ENCODE data around the gene ZNF80. TPM values are rescaled to one million over a fixed set of nuclear protein-coding genes. Genes with fewer than 3 reads are reported as not detected.

ZNF80 gene
- total RNA-seq, 4 donors from 2014 or later, result not detected

GRCh38 chr3:114192136-114192535 lies 45.2 kb downstream of the ZNF80 start:
- Histone ChIP-seq H3K4me3 (no peak overlapping the region), H3K27me3 (no peaks in the 10 kb centered on the region), H3K27ac (no peak overlapping the region), H3K36me3 (no peaks in the 10 kb centered on the region), H3K4me1 (no peaks in the 10 kb centered on the region), H3K9me3 (no peaks in the 10 kb centered on the region)
- TF ChIP-seq EP300 (IDR thresholded peaks at IDR 0.05), result no peak
- no peak for TF ChIP-seq POLR2A (IDR thresholded peaks at IDR 0.05)
- TF ChIP-seq POLR2AphosphoS5 (IDR thresholded peaks at IDR 0.05), result no peak
- TF ChIP-seq CTCF (IDR thresholded peaks at IDR 0.05), result no peak
- ATAC-seq, result no peak

- ATAC-seq, result no peak
- no peaks in the 10 kb centered on the region for H3K36me3 ChIP-seq
- no peak for TF ChIP-seq CTCF (IDR thresholded peaks at IDR 0.05)
- no peaks in the 10 kb centered on the region for H3K4me1 ChIP-seq
- no peaks in the 10 kb centered on the region for H3K27me3 ChIP-seq
- H3K4me3 ChIP-seq, result no peak overlapping the region
- H3K9me3 ChIP-seq, result peaks cover 0 to 20% (median 0%) of the 10 kb centered on the region in 3 donors
- no peak overlapping the region for H3K27ac ChIP-seq
Observed at GRCh38 chr3:114186501-114186900, 50.9 kb downstream of the ZNF80 start.

Other genes with a start within 250 kb of the ZNF80 start
- gene CCDC191, start 181.1 kb downstream of the ZNF80 start, total RNA-seq, result 1 to 10 TPM; 3.5 to 7.9 (median 4.6) TPM
- 10 to 100 TPM in 3 of 4 donors, 1 to 10 TPM in 1; 9.4 to 29.1 (median 21.3) TPM for gene QTRT2, start 180.8 kb downstream of the ZNF80 start, total RNA-seq
- gene DRD3, start 58.5 kb downstream of the ZNF80 start, total RNA-seq, result not detected
- 1 to 10 TPM in 1 of 4 donors, under 1 TPM in 2, not detected in 1; 0.08 to 1.1 (median 0.27) TPM for gene TIGIT, start 56.5 kb upstream of the ZNF80 start, total RNA-seq